Measurements from ENCODE around the gene SMARCC1.

SMARCC1 gene

GRCh38 chr3:47688488-47688887, 93.2 kb downstream of the SMARCC1 start:
- DNase-seq: no peak

DNA sequence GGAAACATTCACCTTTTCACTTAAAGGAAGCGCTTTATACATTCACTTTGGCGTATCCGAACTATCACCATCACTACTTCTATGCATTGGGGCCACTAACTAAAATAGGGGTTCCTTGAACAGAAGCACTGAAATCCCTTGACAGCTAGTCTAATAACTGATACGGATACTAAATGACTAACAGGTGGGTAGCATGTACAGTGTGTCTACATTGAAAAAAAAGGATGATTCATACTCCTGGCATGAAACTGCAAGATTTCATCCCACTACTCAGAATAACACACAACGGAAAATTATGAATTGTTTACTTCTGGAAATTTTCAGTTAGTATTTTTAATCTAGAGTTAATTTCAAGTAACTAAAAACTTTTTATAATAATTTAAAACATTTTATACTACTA, 96.7 kb downstream of the SMARCC1 start:
- DNase-seq: no peak

- DNase-seq: no peak
Measured at GRCh38 chr3:47681016-47681415, 100.7 kb downstream of the SMARCC1 start.

GRCh38 chr3:47678446-47679338, 103.0 kb downstream of the SMARCC1 start:
- no peak for DNase-seq

DNA sequence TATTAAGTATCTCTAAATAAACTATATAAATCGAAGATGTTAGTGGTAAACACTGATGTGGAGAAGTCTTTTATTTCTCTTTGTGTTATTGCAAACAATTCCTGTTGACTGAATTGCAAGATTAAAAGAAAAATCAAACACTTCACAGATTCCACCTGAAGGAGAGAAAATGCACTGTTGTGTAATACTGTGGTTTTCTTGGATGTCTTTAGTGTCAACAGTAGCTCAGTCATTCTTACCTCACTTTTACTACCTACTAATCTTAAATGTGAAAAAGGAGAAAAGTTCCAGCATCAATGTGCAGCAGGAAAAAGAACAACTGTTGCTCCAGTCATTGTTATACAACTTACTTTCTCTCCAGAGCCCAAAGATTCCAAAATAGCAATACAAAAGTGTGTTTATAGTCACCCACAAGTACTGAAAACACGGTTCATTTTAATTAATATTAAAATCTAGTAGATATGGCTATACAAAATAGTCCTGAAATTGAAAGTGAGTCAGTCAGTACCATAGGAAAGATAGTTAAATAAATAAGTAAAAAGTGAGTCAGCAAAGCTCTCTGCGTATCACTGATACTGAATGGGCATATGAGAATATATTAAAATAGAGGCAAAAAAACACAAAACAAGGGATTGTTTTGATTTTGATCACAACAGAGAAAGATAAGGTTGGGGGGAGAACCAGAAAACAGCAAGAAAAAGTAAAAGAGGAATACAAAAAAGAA, 112.5 kb downstream of the SMARCC1 start:
- no peak for DNase-seq

DNA sequence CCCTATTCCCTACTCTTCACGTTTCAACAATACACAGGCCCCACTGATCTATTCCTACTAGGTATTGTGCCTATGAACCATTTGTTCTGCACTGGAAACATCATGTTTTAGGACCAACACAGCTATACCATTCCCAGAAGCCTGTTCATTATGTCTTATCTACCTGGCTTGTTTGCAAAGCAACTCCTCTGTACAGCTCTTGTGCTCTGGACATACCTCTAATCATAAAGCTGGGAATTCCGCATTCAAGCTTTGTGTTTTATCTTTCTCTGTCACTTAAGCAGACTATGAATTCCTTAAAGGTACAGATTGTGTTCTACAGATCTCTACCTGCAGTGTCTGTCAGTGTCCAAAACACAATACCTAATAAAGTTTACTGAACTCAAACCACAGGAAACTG, 115.6 kb downstream of the SMARCC1 start:
- DNase-seq: no peak

DNA sequence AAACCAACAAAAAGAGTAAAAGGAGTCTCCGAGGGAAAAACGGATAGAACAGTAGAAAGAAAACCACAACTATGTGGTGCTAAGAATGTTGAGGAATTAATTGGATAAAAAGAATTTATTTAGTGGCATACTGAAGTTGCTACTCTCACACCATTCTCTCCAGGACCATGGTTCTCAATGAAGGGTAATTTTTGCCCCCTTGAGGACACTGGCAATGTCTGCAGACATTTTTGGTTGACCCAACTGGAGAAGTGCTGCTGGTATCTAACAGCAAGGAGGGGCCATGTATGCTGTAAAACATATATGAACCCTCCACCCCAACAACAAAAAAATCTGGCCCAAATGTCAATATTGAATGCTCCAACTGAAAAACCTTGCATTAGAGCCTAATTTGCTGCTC, 117.2 kb downstream of the SMARCC1 start:
- no peak for DNase-seq

- DNase-seq: no peak
Measured at GRCh38 chr3:47663630-47664240, 118.0 kb downstream of the SMARCC1 start.

DNA sequence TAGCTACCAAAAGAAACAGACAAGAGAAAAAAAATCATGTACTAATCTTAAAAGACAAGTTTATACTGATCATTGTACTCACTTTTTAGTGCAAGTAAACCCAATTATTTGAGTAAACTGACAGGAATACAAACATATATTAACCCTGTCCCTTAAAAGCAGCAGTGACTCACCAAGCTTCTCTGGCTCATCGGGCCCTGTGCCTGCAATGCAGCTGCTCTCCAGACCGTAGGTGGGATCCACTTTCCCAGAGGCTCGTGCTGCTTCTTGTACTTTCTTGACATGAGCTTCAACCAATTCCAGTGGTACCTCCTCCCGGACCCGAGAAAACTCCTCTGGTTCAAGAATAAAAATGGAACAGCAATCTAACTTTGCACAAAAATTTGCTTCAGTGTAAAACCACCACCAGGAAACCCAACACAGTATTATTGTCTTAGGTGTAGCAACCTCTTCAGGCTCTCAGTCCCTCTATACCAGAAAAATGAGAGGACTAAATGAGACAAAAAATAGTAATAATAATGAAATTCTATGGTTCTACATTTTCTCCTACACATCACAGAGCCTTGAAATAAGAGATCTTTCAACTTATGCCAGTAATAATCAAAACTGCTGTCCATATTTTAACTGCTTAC, 120.5 kb downstream of the SMARCC1 start:
- no peak for DNase-seq

DNA sequence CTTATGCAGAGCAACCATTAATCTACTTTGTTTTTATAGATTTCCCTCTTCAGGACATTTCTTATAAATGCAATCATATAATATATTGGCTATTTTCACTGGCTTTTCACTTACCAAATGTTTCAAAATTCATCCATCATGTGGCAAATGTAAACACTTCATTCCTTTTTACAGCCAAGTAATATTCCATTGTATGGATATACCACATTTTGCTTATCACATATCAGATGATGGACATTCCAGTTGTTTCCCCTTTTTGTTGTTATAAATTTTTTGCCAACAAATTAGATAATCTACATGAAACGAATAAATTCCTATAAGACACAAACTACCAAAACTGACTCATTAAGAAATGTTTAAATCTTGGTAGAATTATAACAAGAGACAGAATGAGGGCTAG, 123.2 kb downstream of the SMARCC1 start:
- DNase-seq: no peak

DNA sequence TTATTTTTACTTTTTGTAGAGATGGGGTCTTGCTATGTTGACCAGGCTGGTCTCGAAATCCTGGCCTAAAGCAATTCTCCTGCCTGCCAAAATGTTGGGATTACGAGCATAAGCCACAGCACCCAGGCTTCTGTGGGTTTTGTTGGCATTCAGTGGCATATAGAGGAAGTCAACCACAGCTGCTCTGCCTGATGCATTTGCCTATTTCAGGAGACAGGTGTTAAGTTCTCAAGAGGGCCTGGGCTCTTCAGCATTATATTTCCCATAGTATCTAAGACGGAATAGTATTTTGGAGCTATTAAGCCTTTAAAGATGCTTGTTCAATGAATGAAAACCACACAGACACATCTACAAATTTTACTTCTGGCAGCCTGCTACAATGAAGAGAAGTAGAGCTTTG, 129.6 kb downstream of the SMARCC1 start:
- DNase-seq: no peak

DNA sequence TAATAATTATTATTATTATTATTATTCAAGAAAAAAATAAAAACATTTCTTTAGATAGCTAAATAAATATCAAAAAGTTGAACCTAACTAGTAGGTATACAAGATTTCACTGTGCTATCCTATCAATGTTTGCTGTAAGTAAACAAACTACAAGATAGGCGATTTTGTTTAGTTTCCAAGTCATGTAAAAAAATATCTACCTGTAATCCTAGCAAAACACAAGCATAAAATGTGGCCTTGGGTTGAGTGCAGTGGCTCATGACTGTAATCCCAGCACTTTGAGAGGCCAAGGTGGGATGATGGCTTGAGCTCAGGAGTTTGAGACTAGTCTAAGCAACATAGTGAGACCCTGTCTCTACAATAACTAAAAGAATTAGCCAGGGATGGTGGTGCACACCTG, 131.4 kb downstream of the SMARCC1 start:
- no peak for DNase-seq

GRCh38 chr3:47647550-47647949, 134.1 kb downstream of the SMARCC1 start:
- DNase-seq: no peak

GRCh38 chr3:47646362-47646761, 135.3 kb downstream of the SMARCC1 start:
- DNase-seq: no peak

GRCh38 chr3:47645551-47645950, 136.1 kb downstream of the SMARCC1 start:
- DNase-seq: no peak

DNA sequence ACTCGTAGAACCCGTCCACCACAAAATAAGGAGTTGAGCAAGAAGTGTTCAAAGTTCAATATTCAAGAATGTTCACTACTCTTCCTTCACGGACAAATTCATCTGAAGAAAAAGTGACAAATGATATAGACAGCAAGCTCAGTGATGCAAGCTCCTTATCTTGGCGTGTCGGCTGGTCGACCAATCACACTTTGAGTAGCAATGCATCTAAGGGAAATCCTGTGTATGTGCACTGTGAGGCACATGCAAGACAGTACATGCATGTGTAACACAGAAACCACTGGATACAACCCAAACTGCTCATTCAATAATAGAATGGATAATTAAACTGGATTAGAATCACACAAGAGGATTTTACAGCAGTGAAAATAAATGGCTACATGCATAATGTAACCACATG, 138.6 kb downstream of the SMARCC1 start:
- DNase-seq: no peak

DNA sequence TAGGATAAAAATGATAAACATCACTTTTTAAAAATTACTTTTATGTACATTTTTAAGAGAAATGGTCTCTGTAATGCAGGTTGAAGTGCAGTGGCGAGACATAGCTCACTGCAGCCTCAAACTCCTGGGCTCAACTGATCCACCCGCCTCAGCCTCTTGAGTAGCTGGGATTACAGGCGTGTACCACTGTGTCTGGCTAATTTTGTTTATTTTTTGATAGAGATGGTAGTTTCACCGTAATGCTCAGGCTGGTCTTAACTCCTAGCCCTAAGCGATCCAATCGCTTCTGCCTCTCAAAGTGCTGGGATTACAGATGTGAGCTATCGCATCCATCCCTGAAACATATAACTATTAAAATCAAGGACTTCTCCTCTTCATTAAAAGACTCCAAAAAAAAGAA, 140.0 kb downstream of the SMARCC1 start:
- DNase-seq: no peak

DNA sequence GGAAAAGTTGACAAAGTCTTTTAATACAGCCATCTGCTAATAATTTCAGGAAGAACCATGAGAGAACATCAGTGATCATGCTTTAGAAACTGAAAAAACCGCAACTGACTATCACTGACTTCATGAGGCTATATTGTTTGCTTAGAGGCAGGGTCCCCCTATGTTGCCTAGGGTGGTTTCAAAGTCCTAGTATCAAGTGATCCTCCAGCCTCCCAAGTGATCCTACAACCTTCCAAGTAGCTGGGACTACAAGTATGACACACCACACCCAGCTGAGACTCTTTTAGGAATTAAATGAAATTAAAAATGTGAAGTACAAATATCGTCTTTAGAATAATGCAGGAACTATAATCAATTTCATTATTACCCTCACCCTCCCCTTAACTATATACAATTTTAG, 144.8 kb downstream of the SMARCC1 start:
- DNase-seq: no peak

DNA sequence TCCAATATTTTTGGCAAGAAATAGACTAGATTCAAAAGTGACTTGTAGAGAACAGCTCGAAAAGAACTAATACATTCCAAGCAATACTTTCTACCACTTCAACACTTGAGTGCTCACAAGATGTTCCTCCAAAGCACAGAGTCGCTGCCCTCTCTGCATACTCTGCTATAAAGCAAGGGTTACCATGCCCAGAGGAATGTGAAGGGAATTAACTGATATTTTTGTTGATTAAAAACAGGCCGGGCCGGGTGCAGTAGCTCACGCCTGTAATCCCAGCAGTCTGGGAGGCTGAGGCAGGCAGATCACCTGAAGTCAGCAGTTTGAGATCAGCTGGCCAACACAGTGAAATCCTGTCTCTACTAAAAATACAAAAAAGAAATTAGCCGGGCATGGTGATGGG, 145.5 kb downstream of the SMARCC1 start:
- DNase-seq: no peak

DNA sequence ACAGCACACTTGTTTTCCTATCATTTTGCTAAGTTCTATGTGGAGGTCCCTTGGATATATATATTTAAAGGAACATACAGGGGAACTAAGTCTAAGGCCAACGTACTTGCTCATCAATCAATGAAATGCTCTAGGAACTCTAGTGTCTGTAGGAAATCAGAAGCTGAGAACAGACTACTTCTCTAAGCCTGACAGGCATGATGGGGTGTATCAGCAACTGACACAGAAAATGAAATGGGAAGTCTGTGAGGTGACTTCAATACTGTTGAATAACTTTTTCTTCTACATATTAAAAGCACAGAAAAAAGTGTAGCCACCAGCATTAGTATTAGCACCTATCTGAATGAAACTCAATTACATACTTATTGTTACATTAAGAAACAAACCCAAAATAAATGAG, 146.2 kb downstream of the SMARCC1 start:
- DNase-seq: no peak

- DNase-seq: no peak
Measured at GRCh38 chr3:47634996-47635395, 146.7 kb downstream of the SMARCC1 start.

- DNase-seq: no peak
Measured at GRCh38 chr3:47630810-47631209, 150.9 kb downstream of the SMARCC1 start.

DNA sequence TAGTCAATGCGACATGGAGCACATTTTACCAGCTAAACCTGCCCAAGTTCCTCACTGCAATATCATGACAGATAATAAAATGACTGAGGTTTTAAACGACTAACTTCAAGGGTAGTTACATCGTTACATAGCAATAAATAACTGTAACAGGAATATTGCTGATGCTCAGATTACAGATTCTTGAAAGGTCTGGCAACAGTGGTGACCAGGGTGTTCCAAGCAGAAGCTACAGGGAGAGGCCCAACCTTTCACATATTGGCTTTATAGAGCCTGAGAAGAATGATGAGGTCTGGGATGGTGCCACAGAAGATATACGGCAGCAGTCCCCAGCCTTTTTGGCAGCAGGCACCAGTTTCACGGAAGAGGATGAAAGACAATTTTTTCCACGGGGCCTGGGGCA, 151.9 kb downstream of the SMARCC1 start:
- DNase-seq: no peak

DNA sequence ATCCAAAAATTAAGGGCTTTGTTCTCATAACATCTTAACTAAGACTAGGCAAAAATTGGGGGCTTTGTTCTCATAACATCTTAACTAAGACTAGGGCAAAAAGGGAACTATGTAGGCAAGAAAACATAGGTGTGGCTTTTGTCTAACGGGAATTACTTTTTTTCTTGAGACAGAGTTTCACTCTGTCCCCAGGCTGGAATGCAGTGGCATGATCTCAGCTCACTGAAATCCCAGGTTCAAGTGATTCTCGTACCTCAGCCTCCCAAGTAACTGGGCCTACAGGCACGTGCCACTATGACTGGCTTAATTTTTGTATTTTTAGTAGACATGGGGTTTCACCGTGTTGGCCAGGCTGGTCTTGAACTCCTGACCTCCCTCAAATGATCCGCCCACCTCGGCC, 153.3 kb downstream of the SMARCC1 start:
- DNase-seq: no peak

All from NK-92 treated with Interleukin-12 subunit alpha and Interleukin-12 subunit beta, amount 100 ng/mL, for 24 hours (cell line).